HG02623 (cell line): ENCODE results near the gene ARHGAP22.

ENCODE experiments used
- ATAC-seq: cut with Tn5 transposase; IDR thresholded peaks from one replicate; pipeline ENCODE4 v1.9.1; 2021; ENCODE audit warnings: moderate library complexity; ENCODE audit not compliant: unreplicated experiment

The ARHGAP22 gene

GRCh38 chr10:48536156-48536500 lies 68.7 kb downstream of the ARHGAP22 start:
- ATAC-seq = no peak

- no peak for ATAC-seq
Observed at GRCh38 chr10:48535416-48536155, 69.3 kb downstream of the ARHGAP22 start.

DNA sequence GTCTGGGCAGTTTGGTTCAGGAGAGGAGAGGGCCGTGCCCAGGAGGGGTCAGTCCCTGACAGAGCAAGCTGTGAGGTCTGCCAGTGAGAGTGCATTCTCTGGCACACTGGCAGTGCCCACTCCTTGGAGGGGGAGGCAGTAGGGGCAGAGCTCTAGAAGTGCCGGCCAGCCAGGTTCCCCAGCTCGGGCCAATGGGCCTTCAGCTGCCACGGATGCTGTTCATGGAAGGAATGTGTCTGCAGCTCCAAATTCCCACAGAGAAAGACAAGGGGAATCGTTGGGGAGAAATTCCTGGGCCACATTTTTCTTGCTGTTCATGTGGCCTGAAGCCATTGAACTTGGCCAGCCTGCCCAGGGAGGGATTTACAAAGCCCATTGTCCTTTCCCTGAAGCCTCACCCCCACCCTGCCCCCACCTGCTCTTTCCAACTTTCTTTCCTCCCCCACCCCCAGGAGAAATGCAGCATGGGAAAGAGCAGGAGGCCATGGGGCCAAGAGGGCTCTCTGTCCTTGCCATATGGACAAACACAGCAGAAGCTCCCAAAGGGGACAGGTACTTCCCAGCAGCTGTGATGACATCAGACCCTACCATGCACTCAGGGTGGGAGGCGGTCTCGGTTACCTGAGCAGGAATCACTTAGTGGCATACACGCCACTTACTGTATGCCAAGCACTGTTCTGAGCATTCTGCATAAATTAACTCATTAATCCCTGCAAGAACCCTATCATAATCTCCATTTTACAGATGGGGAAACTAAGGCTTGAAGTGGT lies 70.7 kb downstream of the ARHGAP22 start:
- no peak for ATAC-seq

DNA sequence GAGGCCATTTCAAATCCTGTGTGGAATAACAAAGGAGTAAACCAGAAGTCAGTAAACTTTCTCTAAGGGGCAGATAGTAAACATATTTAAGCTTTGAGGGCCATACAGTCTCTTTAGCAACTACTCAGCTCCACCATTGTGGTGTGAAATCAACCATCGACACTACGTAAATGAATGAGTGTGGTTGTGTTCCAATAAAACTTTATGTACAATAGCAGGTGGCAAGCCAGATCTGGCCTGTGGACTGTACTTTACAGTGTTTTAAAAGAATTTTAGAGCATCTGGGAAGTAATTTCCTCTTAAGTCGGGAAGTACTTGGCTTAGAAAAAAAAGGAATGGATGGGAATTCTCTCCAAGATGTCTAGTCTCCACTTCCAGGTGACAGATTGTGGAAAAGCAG lies 71.3 kb downstream of the ARHGAP22 start:
- no peak for ATAC-seq

- no peak for ATAC-seq
Observed at GRCh38 chr10:48531486-48531885, 73.4 kb downstream of the ARHGAP22 start.

DNA sequence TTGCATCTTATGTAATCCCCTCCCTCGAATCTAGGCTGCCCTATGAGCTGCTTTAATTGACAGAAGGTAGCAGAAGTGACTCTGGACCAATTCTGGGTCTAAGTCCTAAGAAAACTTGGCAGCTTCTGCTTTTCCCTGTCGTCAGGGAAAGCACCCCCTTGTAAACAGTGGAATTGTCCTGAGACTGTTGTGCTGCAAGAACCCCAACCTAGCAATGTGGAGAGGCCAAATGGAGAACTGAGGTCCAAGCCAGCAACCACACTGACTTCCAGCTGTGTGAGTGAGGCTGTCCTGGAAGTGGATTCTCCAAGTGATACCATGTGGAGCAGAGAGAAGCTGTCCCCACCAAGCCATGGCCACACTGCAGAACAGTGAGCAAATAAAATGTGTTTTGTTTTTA lies 75.5 kb downstream of the ARHGAP22 start:
- ATAC-seq = no peak

GRCh38 chr10:48527756-48528155 lies 77.1 kb downstream of the ARHGAP22 start:
- ATAC-seq = no peak

DNA sequence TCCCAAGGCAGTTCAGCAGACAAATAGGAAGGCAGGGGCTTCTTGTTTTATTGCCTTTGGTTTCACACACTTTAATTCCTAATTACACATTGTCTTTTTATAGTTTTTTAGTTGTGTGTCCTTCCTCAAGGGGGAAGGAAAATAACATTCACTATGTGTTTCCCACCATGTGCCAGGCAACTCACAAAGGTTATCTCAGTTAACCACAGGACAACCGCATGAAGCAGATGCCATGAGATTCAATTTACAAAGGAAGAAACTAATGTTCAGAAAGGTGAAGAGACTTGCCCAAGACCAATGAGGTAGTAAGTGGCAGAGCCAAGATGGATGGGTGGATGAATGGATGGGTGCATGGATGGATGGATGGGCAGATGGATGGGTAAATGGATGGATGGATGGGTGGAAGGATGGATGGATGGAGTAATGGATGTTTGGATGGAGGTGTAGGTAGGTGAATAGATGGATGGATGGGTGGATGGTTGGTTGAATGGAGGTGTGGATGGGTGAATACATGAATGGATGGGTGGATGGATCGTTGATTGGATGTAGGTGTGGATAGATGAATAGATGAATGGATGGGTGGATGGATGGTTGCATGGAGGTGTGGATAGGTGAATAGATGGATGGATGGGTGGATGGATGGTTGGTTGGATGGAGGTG lies 77.9 kb downstream of the ARHGAP22 start:
- no peak for ATAC-seq

GRCh38 chr10:48526011-48526821 lies 78.7 kb downstream of the ARHGAP22 start:
- no peak for ATAC-seq

- no peak for ATAC-seq
Observed at GRCh38 chr10:48525113-48525512, 79.8 kb downstream of the ARHGAP22 start.

DNA sequence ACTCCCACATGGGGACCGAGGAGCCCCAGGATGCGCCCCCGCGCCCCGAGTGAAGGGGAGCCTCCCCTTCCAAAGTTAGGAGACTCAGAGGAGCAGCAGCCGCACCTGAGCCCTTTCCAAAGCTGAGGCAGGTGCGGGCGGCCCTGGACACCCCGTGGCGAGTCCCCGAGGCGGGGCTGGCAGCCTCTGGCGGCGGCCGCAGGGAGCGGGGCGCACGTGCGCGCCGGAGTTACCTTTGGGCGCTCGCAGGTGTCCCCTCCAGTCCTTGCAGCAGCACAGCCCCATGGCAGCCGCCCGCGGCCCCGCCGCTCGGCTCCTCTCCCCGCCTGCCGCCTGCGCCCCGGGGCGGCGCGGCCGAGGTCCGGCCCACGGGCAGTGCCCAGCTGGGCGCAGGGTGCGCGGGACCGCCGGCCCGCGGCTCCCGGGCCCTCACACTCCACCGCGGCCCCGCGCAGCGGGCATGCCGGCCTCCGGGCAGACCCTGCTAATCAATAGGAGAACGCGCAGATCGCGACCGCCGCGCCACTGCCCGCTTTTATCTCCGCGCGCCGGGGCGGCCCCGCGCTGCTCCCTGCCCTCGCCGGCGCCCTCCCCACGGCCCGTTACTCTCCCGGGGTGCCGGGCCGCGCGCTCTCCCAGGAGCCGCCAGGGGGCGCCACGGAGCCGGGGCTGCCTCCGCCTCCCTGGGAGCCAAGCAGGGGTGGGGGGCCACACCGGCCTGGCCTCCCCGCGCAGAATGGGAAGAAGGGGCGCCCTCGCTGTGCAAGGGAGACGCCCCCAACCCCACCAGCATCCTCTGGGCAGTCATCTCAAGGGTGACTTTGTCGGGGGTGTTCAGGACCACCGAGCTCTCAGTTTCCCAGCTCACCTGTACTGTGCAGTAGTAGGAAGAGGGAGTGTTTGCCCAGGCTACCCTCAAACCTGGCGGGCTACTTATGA lies 80.8 kb downstream of the ARHGAP22 start:
- no peak for ATAC-seq

GRCh38 chr10:48523212-48523819 lies 81.6 kb downstream of the ARHGAP22 start:
- no peak for ATAC-seq

GRCh38 chr10:48522011-48522765 lies 82.7 kb downstream of the ARHGAP22 start:
- ATAC-seq = no peak

- ATAC-seq = no peak
Observed at GRCh38 chr10:48520594-48520993, 84.3 kb downstream of the ARHGAP22 start.

DNA sequence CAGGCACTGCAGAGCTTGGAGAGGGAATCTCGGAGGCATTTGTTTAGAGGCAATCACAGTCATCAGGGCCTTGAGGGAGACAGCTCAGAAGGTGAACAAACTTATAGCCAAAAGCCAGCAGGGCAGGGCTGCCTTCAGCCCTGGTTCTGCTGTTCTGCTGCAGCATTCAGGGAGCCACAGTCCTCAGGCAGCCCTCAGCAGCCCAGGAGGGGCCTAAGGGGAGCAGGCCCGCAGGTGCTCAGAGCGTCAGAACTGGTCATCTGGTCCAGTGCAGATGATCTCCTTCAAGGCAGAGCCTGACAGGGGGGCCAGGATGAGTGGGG lies 84.7 kb downstream of the ARHGAP22 start:
- ATAC-seq = no peak

DNA sequence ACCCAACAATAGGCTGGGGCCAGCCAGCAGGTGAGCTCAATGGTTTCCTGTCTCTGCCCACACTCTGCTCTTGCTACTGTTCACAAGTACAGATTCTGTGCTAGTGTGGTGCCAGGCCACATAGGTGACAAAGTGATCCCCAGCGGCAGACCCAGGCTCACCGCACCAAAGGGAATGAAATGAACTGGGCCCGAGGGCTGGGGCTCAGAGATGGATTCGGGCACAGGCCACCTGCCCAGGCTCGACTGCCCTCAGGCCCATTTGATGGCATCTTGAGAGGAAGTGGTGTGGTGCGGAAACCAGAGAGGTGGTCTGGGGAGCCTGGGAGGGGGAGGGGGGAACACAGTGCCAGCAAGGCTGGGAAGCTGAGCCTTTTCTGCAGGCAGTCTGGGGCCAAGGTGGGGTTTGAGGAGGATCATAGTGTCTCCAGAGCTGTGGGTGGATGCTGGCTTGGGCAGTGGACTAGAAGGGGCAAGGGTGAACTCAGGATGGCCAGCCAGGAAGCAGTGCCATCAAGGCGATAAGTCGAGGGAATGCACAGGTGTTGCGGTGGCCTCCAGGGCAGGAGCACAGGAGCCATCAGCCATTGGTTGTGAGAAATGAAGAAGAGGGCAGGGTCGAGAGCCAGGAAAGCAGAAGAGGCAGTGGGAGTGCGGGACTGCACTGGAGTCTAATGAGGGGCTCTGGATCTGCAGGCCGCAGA lies 85.2 kb downstream of the ARHGAP22 start:
- no peak for ATAC-seq

- ATAC-seq = no peak
Observed at GRCh38 chr10:48518986-48519385, 85.9 kb downstream of the ARHGAP22 start.
